Measurements from ENCODE around the gene BCR. TPM values are rescaled to one million over a fixed set of nuclear protein-coding genes. Genes with fewer than 3 reads are reported as not detected.

Gene BCR
- total and polyA plus RNA-seq, 4 donors = 5.3 to 120 (median 71.8) TPM

DNA sequence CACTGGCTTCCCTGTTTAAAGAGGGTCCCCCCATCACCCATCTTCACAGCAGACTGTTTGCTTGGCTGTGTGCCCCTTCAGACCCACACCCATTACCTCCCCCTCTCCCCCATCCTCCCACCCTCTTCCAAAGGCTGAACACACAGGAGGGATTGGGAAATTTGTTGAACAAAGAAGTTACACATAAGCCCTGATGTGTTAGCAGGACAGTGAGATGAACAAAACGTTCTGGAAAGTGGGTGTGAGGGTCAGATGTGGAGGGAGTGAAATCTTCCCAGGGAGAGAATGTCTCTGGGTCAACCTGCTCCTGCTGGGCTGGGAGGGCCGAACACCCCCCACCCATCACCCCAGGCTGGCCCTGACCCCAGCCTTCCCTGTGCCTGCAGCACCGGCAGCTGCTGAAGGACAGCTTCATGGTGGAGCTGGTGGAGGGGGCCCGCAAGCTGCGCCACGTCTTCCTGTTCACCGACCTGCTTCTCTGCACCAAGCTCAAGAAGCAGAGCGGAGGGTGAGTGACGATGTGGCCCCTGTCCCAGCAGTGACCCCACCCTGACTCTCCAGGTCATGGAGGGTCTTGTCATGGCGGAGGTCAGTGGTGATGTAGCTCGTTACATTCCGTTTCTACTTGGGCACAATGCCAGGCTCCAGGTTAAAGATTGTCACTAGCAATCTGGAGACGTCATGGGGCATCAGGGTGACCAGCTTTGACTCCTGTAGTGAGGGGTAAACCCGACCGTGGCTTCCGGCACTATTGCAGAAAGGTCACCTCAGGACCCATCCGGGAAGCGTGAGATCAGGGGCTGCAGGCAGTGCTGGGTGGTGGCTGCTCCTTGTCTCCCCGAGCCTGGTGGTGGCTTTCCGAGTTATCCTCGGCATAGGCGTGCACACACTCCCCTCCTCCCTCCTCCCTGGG, 103.5 kb downstream of the BCR start:
- H3K9me3 ChIP-seq (ENCODE audit: control insufficient read depth, low read length) = no peaks in the 10 kb centered on the region

GRCh38 chr22:23284504-23285033, 104.3 kb downstream of the BCR start:
- Histone ChIP-seq H3K27ac (ENCODE audit: low read depth in 1 of 2, low read length in 2 of 2) (no peak overlapping the region), H3K36me3 (ENCODE audit: control insufficient read depth in 1 of 2, insufficient read depth in 2 of 2, low read length in 1 of 2) (peaks cover 0 to 7% of the 10 kb centered on the region in 2 donors), H3K9me3 (ENCODE audit: control insufficient read depth, low read length) (no peaks in the 10 kb centered on the region), H3K27me3 (ENCODE audit: control insufficient read depth in 1 of 2, insufficient read depth in 2 of 2, low read length in 1 of 2) (no peaks in the 10 kb centered on the region), H3K4me1 (ENCODE audit: control insufficient read depth in 1 of 2, insufficient read depth in 2 of 2, low read length in 2 of 2) (no peaks in the 10 kb centered on the region), H3K4me3 (ENCODE audit: low read length in 2 of 2) (no peak overlapping the region)
- WGBS, 2 donors = 79 to 85% methylated on average over 10 of the region's 10 CpGs
- ATAC-seq (ENCODE audit: low FRiP score) (no peak), DNase-seq (no peak)
- intact Hi-C loops (cut with DNase I) = loop anchor here in 1 of 2 donors (10.0 kb wide), 1 partner anchor 240 kb away; no protein-coding TSS in a partner anchor

More for the DNA sequence above, 103.5 kb downstream of the BCR start:
- no peak overlapping the region for H3K4me3 ChIP-seq (ENCODE audit: low read length in 2 of 2)
- WGBS, 2 donors = 88 to 90% methylated on average over 22 of the region's 22 CpGs
- intact Hi-C loops (cut with DNase I) = loop anchor here in 1 of 2 donors (10.0 kb wide), 1 partner anchor 241 kb away; no protein-coding TSS in a partner anchor
- ATAC-seq (ENCODE audit: low FRiP score) (no peak), DNase-seq (no peak)
- no peak overlapping the region for H3K27ac ChIP-seq (ENCODE audit: low read depth in 1 of 2, low read length in 2 of 2)
- H3K36me3 ChIP-seq (ENCODE audit: control insufficient read depth in 1 of 2, insufficient read depth in 2 of 2, low read length in 1 of 2) = peaks cover 0 to 3% of the 10 kb centered on the region in 2 donors
- H3K4me1 ChIP-seq (ENCODE audit: control insufficient read depth in 1 of 2, insufficient read depth in 2 of 2, low read length in 2 of 2) = no peaks in the 10 kb centered on the region
- no peaks in the 10 kb centered on the region for H3K27me3 ChIP-seq (ENCODE audit: control insufficient read depth in 1 of 2, insufficient read depth in 2 of 2, low read length in 1 of 2)

- H3K9me3 ChIP-seq (ENCODE audit: control insufficient read depth, low read length) = no peaks in the 10 kb centered on the region
- WGBS, 2 donors = 90% methylated on average over 8 of the region's 8 CpGs
- H3K27me3 ChIP-seq (ENCODE audit: control insufficient read depth in 1 of 2, insufficient read depth in 2 of 2, low read length in 1 of 2) = no peaks in the 10 kb centered on the region
- no peak overlapping the region for H3K4me3 ChIP-seq (ENCODE audit: low read length in 2 of 2)
- no peaks in the 10 kb centered on the region for H3K4me1 ChIP-seq (ENCODE audit: control insufficient read depth in 1 of 2, insufficient read depth in 2 of 2, low read length in 2 of 2)
- ATAC-seq (ENCODE audit: low FRiP score) = no peak
- intact Hi-C loops (cut with DNase I) = loop anchor here in 1 of 2 donors (10.0 kb wide), 1 partner anchor 240 kb away; no protein-coding TSS in a partner anchor
- no peak overlapping the region for H3K27ac ChIP-seq (ENCODE audit: low read depth in 1 of 2, low read length in 2 of 2)
- DNase-seq = no peak
- H3K36me3 ChIP-seq (ENCODE audit: control insufficient read depth in 1 of 2, insufficient read depth in 2 of 2, low read length in 1 of 2) = peaks cover 0 to 8% of the 10 kb centered on the region in 2 donors
Measured at GRCh38 chr22:23285236-23285635, 104.9 kb downstream of the BCR start.

GRCh38 chr22:23285734-23286133, 105.4 kb downstream of the BCR start:
- no peak for DNase-seq
- intact Hi-C loops (cut with DNase I) = loop anchor here in 1 of 2 donors (10.0 kb wide), 1 partner anchor 239 kb away; no protein-coding TSS in a partner anchor
- WGBS, 2 donors = 90 to 92% methylated on average over 7 of the region's 7 CpGs

GRCh38 chr22:23286296-23286695, 106.0 kb downstream of the BCR start:
- Histone ChIP-seq H3K27me3 (ENCODE audit: control insufficient read depth in 1 of 2, insufficient read depth in 2 of 2, low read length in 1 of 2) (no peaks in the 10 kb centered on the region), H3K36me3 (ENCODE audit: control insufficient read depth in 1 of 2, insufficient read depth in 2 of 2, low read length in 1 of 2) (peaks cover 0 to 8% of the 10 kb centered on the region in 2 donors), H3K9me3 (ENCODE audit: control insufficient read depth, low read length) (no peaks in the 10 kb centered on the region), H3K27ac (ENCODE audit: low read depth in 1 of 2, low read length in 2 of 2) (no peak overlapping the region), H3K4me1 (ENCODE audit: control insufficient read depth in 1 of 2, insufficient read depth in 2 of 2, low read length in 2 of 2) (no peaks in the 10 kb centered on the region), H3K4me3 (ENCODE audit: low read length in 2 of 2) (no peak overlapping the region)
- intact Hi-C loops (cut with DNase I) = loop anchor here in 1 of 2 donors (10.0 kb wide), 1 partner anchor 239 kb away; no protein-coding TSS in a partner anchor
- WGBS, 2 donors = 97% methylated on average over 2 of the region's 2 CpGs
- DNase-seq (no peak), ATAC-seq (ENCODE audit: low FRiP score) (no peak)

More at GRCh38 chr22:23285734-23286133, 105.4 kb downstream of the BCR start:
- no peak overlapping the region for H3K4me3 ChIP-seq (ENCODE audit: low read length in 2 of 2)
- H3K27me3 ChIP-seq (ENCODE audit: control insufficient read depth in 1 of 2, insufficient read depth in 2 of 2, low read length in 1 of 2) = no peaks in the 10 kb centered on the region
- no peak overlapping the region for H3K27ac ChIP-seq (ENCODE audit: low read depth in 1 of 2, low read length in 2 of 2)
- peaks cover 0 to 8% of the 10 kb centered on the region in 2 donors for H3K36me3 ChIP-seq (ENCODE audit: control insufficient read depth in 1 of 2, insufficient read depth in 2 of 2, low read length in 1 of 2)
- no peaks in the 10 kb centered on the region for H3K9me3 ChIP-seq (ENCODE audit: control insufficient read depth, low read length)
- no peaks in the 10 kb centered on the region for H3K4me1 ChIP-seq (ENCODE audit: control insufficient read depth in 1 of 2, insufficient read depth in 2 of 2, low read length in 2 of 2)
- ATAC-seq (ENCODE audit: low FRiP score) = no peak

DNA sequence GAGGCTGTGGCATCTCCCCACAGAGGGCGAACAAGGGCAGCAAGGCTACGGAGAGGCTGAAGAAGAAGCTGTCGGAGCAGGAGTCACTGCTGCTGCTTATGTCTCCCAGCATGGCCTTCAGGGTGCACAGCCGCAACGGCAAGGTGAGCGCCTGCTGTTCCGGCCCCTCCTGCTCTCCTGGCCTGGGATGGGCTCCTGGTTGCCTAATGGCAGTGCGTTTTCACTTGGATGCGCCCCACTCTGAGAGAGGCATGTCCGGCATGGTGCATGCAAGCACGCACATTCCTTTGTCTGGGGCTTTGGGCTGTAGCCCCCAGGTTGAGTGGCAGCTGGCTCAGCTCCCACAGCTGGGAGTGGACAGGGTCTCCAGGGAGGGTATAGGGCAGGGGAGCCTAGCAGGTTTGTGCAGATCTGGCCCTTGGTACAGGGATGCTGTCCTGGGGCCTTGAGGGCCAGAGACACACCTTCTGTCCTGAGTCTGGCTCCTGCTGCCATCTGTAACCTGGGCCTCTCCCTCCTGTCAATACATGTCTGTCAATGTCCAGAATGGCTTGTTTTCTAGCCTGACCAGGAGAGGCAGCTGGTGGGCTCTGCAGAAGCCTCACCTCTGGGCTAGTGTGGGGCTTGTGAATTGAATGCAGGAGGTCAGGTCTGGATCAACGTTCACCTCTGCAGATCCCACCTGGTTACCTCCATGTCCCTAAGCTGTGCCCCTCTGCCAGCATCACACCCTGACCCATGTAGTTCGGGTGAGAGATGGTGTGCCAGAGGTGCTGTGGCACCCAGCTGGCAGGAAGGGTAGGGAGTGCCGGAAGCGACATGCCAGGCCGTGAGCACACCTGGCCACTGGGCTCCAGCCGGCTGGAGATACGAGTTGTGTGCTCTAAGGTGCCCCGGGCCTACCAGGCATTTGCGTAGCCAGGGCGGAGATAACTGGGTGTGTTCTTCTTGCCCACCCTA, 107.1 kb downstream of the BCR start:
- intact Hi-C loops (cut with DNase I) = loop anchor here in 1 of 2 donors (10.0 kb wide), 1 partner anchor 237 kb away; no protein-coding TSS in a partner anchor
- no peak for DNase-seq

GRCh38 chr22:23288301-23289129, 108.2 kb downstream of the BCR start:
- no peaks in the 10 kb centered on the region for H3K9me3 ChIP-seq (ENCODE audit: control insufficient read depth, low read length)
- ATAC-seq (ENCODE audit: low FRiP score) (no peak), DNase-seq (no peak)
- H3K4me1 ChIP-seq (ENCODE audit: control insufficient read depth in 1 of 2, insufficient read depth in 2 of 2, low read length in 2 of 2) = no peaks in the 10 kb centered on the region
- H3K36me3 ChIP-seq (ENCODE audit: control insufficient read depth in 1 of 2, insufficient read depth in 2 of 2, low read length in 1 of 2) = peaks cover 0 to 9% of the 10 kb centered on the region in 2 donors
- H3K27me3 ChIP-seq (ENCODE audit: control insufficient read depth in 1 of 2, insufficient read depth in 2 of 2, low read length in 1 of 2) = no peaks in the 10 kb centered on the region
- WGBS, 2 donors = 92 to 96% methylated on average over 17 of the region's 17 CpGs
- intact Hi-C loops (cut with DNase I) = loop anchor here in 1 of 2 donors (10.0 kb wide), 1 partner anchor 236 kb away; no protein-coding TSS in a partner anchor
- no peak overlapping the region for H3K27ac ChIP-seq (ENCODE audit: low read depth in 1 of 2, low read length in 2 of 2)
- H3K4me3 ChIP-seq (ENCODE audit: low read length in 2 of 2) = no peak overlapping the region

More for the DNA sequence above, 107.1 kb downstream of the BCR start:
- 88 to 93% methylated on average over 21 of the region's 21 CpGs for WGBS, 2 donors
- H3K27ac ChIP-seq (ENCODE audit: low read depth in 1 of 2, low read length in 2 of 2) = no peak overlapping the region
- ATAC-seq (ENCODE audit: low FRiP score) = no peak
- peaks cover 0 to 8% of the 10 kb centered on the region in 2 donors for H3K36me3 ChIP-seq (ENCODE audit: control insufficient read depth in 1 of 2, insufficient read depth in 2 of 2, low read length in 1 of 2)
- no peak overlapping the region for H3K4me3 ChIP-seq (ENCODE audit: low read length in 2 of 2)
- no peaks in the 10 kb centered on the region for H3K9me3 ChIP-seq (ENCODE audit: control insufficient read depth, low read length)
- H3K4me1 ChIP-seq (ENCODE audit: control insufficient read depth in 1 of 2, insufficient read depth in 2 of 2, low read length in 2 of 2) = no peaks in the 10 kb centered on the region
- H3K27me3 ChIP-seq (ENCODE audit: control insufficient read depth in 1 of 2, insufficient read depth in 2 of 2, low read length in 1 of 2) = no peaks in the 10 kb centered on the region

All from aorta (tissue), 5 donors.